Osteoblast (primary cell): ENCODE measurements around the gene ACY1. TPM values are rescaled to one million over a fixed set of nuclear protein-coding genes. Genes with fewer than 3 reads are reported as not detected.

Experiments
- DNase-seq: peaks from one replicate; pipeline ENCODE4 v3.0.0; 2011; ENCODE audit warnings: low spot score, mixed read lengths; ENCODE audit not compliant: insufficient read length; ENCODE audit errors: missing footprints
- H2AFZ ChIP-seq: 2 replicates; pipeline ENCODE4 v1.6.0; 2011; ENCODE audit warnings: mild to moderate bottlenecking, low read length
- H3K27ac ChIP-seq: 2 replicates; pipeline ENCODE4 v1.5.1; 2011; ENCODE audit warnings: mild to moderate bottlenecking, low read depth, low read length, moderate library complexity
- H3K27me3 ChIP-seq: 2 replicates; pipeline ENCODE4 v1.6.0; 2012; ENCODE audit warnings: mild to moderate bottlenecking, control low read depth, inconsistent platforms, low read length, moderate library complexity; ENCODE audit not compliant: insufficient read depth
- H3K36me3 ChIP-seq: 2 replicates; pipeline ENCODE4 v1.5.1; 2011; ENCODE audit warnings: mild to moderate bottlenecking, low read length, control low read depth, moderate library complexity; ENCODE audit not compliant: insufficient read depth
- H3K4me1 ChIP-seq: 2 replicates; pipeline ENCODE4 v1.5.1; 2011; ENCODE audit warnings: mild to moderate bottlenecking, low read length, control low read depth, moderate library complexity; ENCODE audit not compliant: insufficient read depth
- H3K4me2 ChIP-seq: 2 replicates; pipeline ENCODE4 v1.6.0; 2011; ENCODE audit warnings: mild to moderate bottlenecking, low read length; ENCODE audit not compliant: insufficient read depth
- H3K4me3 ChIP-seq: fragments of 200-600 bp; sonication (generic); 3 replicates; pipeline ENCODE4 v1.5.1; 2012; ENCODE audit warnings: mild to moderate bottlenecking, low read length, inconsistent platforms; ENCODE audit not compliant: insufficient read depth
- H3K79me2 ChIP-seq: 2 replicates; pipeline ENCODE4 v1.6.0; 2012; ENCODE audit warnings: mild to moderate bottlenecking, low read length, control low read depth, inconsistent platforms; ENCODE audit not compliant: insufficient read depth
- H3K9me3 ChIP-seq: 2 replicates; pipeline ENCODE4 v1.5.1; 2011; ENCODE audit warnings: low read depth, low read length, control low read depth
- H4K20me1 ChIP-seq: 2 replicates; pipeline ENCODE4 v1.6.0; 2012; ENCODE audit warnings: mild to moderate bottlenecking, low read length, control low read depth; ENCODE audit not compliant: insufficient read depth
- total RNA-seq: library from RNA; depleted of rRNA; stranded (reverse); fragments of >200 nt; gene quantifications from 2 replicates; pipeline ENCODE4 v1.2.3, GENCODE V29; 2012
- TF ChIP-seq, protein P1 (sequence below): IDR thresholded peaks from 2 replicates; pipeline ENCODE4 v1.5.1; 2011; ENCODE audit warnings: mild to moderate bottlenecking, low read depth, low read length, moderate library complexity; ENCODE audit errors: extremely low read depth

Gene ACY1
- total RNA-seq, 1 donor: 37.6 TPM

DNA sequence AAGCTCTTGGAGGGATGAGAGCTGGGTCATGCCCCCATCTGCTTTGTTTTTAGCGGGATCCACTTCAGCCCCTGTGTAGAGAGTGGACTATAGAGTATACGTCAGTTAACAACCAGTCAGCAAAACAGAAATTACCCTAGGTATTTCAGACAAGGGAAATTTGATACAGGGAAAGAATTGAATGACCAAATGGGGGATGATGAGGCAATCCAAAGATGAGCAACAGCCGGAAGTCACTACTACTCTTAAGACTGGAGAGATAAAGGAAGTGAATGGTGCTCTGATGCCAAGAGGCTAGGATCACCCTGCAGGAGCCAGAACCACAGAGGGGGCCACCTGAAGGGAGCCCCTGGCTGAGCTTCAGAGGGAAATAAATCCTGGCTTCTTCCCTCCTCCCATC lies 29.9 kb upstream of the ACY1 start:
- Histone ChIP-seq H4K20me1 (no peaks in the 10 kb centered on the region), H3K27ac (peak overlapping the region; percentile 48), H3K27me3 (no peaks in the 10 kb centered on the region), H3K36me3 (peaks cover 6% of the 10 kb centered on the region), H2AFZ (no peak overlapping the region), H3K4me3 (no peak overlapping the region), H3K4me2 (peak overlapping the region; percentile 30), H3K9me3 (no peaks in the 10 kb centered on the region), H3K79me2 (no peaks in the 10 kb centered on the region), H3K4me1 (peaks cover 11% of the 10 kb centered on the region)
- DNase-seq: peak; percentile 98
- TF ChIP-seq, protein P1, sequence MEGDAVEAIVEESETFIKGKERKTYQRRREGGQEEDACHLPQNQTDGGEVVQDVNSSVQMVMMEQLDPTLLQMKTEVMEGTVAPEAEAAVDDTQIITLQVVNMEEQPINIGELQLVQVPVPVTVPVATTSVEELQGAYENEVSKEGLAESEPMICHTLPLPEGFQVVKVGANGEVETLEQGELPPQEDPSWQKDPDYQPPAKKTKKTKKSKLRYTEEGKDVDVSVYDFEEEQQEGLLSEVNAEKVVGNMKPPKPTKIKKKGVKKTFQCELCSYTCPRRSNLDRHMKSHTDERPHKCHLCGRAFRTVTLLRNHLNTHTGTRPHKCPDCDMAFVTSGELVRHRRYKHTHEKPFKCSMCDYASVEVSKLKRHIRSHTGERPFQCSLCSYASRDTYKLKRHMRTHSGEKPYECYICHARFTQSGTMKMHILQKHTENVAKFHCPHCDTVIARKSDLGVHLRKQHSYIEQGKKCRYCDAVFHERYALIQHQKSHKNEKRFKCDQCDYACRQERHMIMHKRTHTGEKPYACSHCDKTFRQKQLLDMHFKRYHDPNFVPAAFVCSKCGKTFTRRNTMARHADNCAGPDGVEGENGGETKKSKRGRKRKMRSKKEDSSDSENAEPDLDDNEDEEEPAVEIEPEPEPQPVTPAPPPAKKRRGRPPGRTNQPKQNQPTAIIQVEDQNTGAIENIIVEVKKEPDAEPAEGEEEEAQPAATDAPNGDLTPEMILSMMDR: no peak

DNA sequence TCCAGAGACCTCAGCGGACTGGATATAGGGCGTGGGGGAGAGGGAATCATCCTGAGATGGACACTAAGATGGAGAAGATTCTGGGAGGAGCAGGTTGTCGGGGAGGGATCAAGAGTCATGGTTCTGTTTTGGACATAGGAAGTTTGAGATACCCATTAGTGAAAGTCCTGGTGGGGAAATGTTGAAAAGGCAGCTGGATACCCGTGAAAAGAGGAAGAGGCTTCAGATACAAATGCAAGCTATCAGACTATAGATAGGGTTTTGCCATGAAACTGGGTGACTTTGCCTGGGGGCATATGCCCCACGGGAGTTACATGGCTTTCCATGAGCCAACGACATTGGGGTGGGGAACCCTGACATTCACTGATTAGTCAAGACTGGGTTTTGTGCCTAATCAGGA lies 29.2 kb upstream of the ACY1 start:
- no peaks in the 10 kb centered on the region for H3K27me3 ChIP-seq
- TF ChIP-seq, protein P1: no peak

DNA sequence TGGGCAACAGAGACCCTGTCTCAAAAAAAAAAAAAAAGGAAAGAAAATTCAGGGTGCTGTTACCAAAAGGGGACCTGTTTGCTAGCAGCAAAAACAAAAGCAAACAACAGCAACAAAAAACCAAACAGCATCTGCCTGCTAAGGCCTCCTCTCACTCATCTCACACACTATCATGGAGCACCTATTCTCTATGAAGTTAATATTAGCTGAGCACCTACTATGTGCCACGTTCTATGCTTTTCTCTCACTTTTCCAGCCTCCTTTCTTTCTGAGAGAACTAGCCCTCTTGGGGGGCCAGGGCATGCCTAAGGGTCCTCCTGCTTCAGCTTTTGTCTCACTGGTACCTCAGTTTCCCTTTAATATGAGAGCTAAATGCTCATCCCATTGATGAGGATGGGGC lies 28.6 kb upstream of the ACY1 start:
- no peak overlapping the region for H2AFZ ChIP-seq
- H3K4me1 ChIP-seq: peaks cover 11% of the 10 kb centered on the region
- H4K20me1 ChIP-seq: no peaks in the 10 kb centered on the region
- no peaks in the 10 kb centered on the region for H3K79me2 ChIP-seq
- no peak overlapping the region for H3K4me2 ChIP-seq
- H3K27ac ChIP-seq: no peak overlapping the region
- peaks cover 6% of the 10 kb centered on the region for H3K36me3 ChIP-seq
- TF ChIP-seq, protein P1: no peak
- no peak overlapping the region for H3K4me3 ChIP-seq
- no peaks in the 10 kb centered on the region for H3K9me3 ChIP-seq
- H3K27me3 ChIP-seq: no peaks in the 10 kb centered on the region
- DNase-seq: peak; percentile 77

More for the DNA sequence above, 29.2 kb upstream of the ACY1 start:
- no peaks in the 10 kb centered on the region for H4K20me1 ChIP-seq
- no peak overlapping the region for H3K4me3 ChIP-seq
- peaks cover 11% of the 10 kb centered on the region for H3K4me1 ChIP-seq
- no peak overlapping the region for H2AFZ ChIP-seq
- peak; percentile 80 for DNase-seq
- no peaks in the 10 kb centered on the region for H3K9me3 ChIP-seq
- no peak overlapping the region for H3K27ac ChIP-seq
- H3K4me2 ChIP-seq: no peak overlapping the region
- peaks cover 2% of the 10 kb centered on the region for H3K36me3 ChIP-seq
- H3K79me2 ChIP-seq: no peaks in the 10 kb centered on the region

DNA sequence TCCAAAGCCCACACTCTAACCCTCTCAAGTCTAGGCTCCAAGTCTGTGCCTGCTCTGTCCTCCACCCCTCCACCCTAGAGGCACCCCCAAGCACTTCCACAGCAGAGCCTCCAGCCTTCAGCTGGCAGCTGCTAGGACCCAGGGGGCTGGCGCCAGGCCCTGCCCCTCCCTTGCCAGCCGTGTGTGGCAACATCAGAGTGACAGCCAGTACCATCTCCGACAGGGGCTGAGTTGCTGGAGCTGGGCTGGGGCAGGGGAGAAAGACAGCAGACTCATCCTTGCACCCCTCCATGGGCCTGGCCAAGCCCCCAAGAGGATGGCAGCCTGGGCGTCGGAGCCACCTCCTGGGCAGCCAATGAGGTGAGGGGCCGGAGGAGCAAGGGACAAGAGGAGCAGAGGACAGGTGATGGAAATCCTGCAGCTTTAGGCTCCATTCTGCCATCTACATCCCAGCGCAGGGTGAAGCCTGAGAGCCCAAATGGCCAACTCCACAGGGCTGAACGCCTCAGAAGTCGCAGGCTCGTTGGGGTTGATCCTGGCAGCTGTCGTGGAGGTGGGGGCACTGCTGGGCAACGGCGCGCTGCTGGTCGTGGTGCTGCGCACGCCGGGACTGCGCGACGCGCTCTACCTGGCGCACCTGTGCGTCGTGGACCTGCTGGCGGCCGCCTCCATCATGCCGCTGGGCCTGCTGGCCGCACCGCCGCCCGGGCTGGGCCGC lies 28.0 kb upstream of the ACY1 start, which contains the start of gene GPR62:
GPR62 (plus strand) TSS at position 207 of the 718 bp plus-strand sequence; CDS start at position 479, 272 bp downstream.
- TF ChIP-seq, protein P1: no peak
- H3K79me2 ChIP-seq: no peaks in the 10 kb centered on the region
- H3K27me3 ChIP-seq: no peaks in the 10 kb centered on the region
- peak within 1 kb of the TSS; percentile 45 for H3K4me2 ChIP-seq
- peak within 1 kb of the TSS; percentile 40 for H3K4me3 ChIP-seq
- H3K27ac ChIP-seq: no peak within 1 kb of the TSS
- H4K20me1 ChIP-seq: no peaks in the 10 kb centered on the region
- H3K4me1 ChIP-seq: peaks cover 11% of the 10 kb centered on the region
- no peak for DNase-seq
- peaks cover 6% of the 10 kb centered on the region for H3K36me3 ChIP-seq
- H3K9me3 ChIP-seq: no peaks in the 10 kb centered on the region
- no peak within 1 kb of the TSS for H2AFZ ChIP-seq
